ENCODE data around the gene TTC28. TPM values are rescaled to one million over a fixed set of nuclear protein-coding genes. Genes with fewer than 3 reads are reported as not detected.

TTC28 gene
- total RNA-seq, 3 donors from 2014 or later = 9.6 to 32.3 (median 13.2) TPM

DNA sequence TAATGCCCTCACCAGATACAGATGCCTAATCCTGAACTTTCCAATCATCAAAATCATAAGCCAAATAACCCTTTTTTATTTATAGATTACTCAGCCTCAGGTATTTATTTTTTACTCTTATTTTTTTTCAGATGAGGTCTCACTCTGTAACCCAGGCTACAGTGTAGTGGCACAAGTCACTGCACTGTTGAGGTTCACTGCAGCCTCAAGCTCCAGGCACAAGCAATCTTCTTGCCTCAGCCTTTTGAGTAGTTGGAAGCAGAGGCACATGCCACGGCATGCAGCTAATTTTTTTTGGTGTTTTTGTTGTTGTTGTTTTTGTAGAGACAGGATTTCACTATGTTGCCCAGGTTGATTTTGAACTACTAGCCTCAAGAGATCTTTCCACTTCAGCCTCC lies 49.5 kb downstream of the TTC28 start:
- DNase-seq (no peak), ATAC-seq (no peak)
- Histone ChIP-seq H3K9me3 (no peaks in the 10 kb centered on the region), H3K36me3 (ENCODE audit: low read depth) (no peaks in the 10 kb centered on the region), H3K4me3 (no peak overlapping the region), H3K4me1 (ENCODE audit: low read depth) (no peaks in the 10 kb centered on the region)
- intact Hi-C loops (cut with DNase I, micrococcal nuclease) = no loop called here
- TF ChIP-seq, protein P1, sequence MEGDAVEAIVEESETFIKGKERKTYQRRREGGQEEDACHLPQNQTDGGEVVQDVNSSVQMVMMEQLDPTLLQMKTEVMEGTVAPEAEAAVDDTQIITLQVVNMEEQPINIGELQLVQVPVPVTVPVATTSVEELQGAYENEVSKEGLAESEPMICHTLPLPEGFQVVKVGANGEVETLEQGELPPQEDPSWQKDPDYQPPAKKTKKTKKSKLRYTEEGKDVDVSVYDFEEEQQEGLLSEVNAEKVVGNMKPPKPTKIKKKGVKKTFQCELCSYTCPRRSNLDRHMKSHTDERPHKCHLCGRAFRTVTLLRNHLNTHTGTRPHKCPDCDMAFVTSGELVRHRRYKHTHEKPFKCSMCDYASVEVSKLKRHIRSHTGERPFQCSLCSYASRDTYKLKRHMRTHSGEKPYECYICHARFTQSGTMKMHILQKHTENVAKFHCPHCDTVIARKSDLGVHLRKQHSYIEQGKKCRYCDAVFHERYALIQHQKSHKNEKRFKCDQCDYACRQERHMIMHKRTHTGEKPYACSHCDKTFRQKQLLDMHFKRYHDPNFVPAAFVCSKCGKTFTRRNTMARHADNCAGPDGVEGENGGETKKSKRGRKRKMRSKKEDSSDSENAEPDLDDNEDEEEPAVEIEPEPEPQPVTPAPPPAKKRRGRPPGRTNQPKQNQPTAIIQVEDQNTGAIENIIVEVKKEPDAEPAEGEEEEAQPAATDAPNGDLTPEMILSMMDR (IDR thresholded peaks at IDR 0.05) = no peak

DNA sequence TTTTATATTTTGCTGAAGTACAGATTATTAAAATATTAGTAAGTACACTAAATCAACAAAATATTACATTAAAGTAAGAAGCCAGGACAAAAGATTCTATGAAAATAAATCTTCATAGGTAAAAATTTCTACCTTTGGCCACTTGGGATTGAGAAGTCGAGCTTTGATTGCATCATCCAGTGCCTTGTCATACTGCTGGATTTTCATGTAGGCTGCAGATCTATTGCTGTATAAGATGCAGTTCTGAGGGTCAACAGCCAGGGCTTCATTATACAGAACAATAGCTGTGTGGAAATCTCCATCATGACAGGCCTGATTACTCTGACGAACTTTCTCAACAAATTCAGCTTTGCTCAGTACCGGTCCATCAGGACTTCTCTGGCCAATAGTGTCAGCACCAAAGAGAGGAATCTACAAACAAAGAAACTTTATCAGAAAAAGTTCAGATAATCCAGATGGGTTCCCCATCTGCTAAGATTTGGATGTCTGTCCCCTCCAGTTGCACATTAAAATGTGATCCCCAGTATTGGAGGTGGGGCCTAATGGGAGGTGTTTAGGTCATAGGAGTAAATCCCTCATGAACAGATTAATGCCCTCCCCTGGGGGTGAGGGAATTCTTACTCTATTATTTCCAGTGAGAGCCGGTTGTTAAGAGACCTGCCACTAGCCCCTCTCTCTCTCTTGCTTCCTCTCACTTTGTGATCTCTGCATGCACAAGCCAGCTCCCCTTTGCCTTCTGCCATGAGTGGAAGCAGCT lies 50.0 kb downstream of the TTC28 start:
- Histone ChIP-seq H3K9me3 (no peaks in the 10 kb centered on the region), H3K4me3 (no peak overlapping the region), H3K4me1 (ENCODE audit: low read depth) (no peaks in the 10 kb centered on the region), H3K36me3 (ENCODE audit: low read depth) (no peaks in the 10 kb centered on the region)
- intact Hi-C loops (cut with DNase I, micrococcal nuclease) = no loop called here
- ATAC-seq (no peak), DNase-seq (no peak)
- TF ChIP-seq, protein P1 (IDR thresholded peaks at IDR 0.05) = no peak

DNA sequence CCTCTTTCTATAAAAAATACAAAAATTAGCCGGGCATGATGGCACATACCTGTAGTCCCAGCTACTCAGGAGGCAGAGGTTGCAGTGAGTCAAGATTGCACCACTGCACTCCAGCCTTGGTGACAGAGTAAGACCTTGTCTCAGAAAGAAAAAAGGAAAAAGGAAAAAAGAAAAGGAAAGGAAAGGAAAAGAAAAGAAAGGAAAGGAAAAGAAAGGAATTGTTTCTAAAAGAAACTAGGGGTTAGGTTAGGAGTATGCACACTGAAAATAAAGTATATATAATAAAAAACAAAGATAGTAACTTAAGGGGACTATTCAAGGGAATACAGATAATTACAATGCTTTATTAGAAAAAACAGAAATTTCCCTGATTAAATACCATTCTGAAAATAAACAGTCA lies 50.9 kb downstream of the TTC28 start:
- no peaks in the 10 kb centered on the region for H3K9me3 ChIP-seq
- ATAC-seq = no peak
- H3K4me3 ChIP-seq = no peak overlapping the region
- TF ChIP-seq, protein P1 (IDR thresholded peaks at IDR 0.05) = no peak
- no peaks in the 10 kb centered on the region for H3K36me3 ChIP-seq (ENCODE audit: low read depth)
- H3K4me1 ChIP-seq (ENCODE audit: low read depth) = no peaks in the 10 kb centered on the region
- intact Hi-C loops (cut with DNase I, micrococcal nuclease) = no loop called here
- DNase-seq = no peak

DNA sequence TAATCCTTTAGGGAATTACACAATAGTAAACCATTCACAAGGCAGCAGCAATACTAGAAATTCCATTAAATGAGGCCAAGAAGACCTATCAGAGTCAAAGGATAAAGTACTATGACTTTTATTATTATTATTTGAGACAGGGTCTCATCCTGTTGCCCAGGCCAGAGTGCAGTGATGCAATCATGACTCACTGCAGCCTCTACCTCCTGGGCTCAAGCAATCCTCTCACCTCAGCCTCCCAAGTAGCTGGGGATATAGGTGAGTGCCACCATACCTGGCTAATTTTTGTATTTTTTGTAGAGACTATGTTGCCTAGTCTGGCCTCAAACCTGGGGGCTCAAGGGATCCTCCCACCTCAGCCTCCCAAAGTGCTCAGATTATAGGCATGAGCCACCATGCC lies 51.8 kb downstream of the TTC28 start:
- Histone ChIP-seq H3K4me3 (no peak overlapping the region), H3K36me3 (ENCODE audit: low read depth) (no peaks in the 10 kb centered on the region), H3K4me1 (ENCODE audit: low read depth) (no peaks in the 10 kb centered on the region), H3K9me3 (no peaks in the 10 kb centered on the region)
- no peak for DNase-seq
- TF ChIP-seq, protein P1 (IDR thresholded peaks at IDR 0.05) = no peak
- intact Hi-C loops (cut with DNase I, micrococcal nuclease) = no loop called here
- ATAC-seq = no peak

DNA sequence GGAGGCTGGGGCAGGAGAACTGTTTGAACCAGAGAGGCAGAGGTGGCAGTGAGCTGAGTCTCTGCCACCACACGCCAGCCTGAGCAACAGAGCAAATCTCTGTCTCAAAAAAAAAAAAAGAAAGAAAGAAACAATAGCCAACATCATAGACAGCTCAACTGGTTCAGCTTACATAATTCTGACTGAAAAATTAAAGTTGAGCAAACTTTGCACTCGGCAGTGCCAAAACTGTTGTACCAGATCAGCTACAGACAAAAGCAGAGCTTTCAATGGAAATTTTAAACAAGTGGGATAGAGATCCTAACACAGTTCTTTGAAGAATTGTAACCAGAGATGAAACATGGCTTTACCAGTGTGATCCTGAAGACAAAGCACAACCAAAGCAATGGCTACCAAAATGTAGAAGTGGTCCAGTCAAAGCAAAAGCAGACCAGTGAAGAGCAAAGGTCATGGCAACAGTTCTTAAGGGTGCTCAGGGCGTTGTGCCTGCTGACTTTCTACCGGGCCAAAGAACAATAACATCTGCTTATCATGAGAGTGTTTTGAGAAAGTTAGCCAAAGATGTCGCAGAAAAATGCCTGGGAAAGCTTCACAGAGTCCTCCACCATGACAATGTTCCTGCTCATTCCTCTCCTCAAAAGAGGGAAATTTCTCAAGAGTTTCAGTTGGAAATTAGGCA lies 59.3 kb downstream of the TTC28 start:
- intact Hi-C loops (cut with DNase I, micrococcal nuclease) = no loop called here
- Histone ChIP-seq H3K4me1 (ENCODE audit: low read depth) (no peaks in the 10 kb centered on the region), H3K36me3 (ENCODE audit: low read depth) (no peaks in the 10 kb centered on the region), H3K9me3 (no peaks in the 10 kb centered on the region), H3K4me3 (no peak overlapping the region)
- TF ChIP-seq, protein P1 (IDR thresholded peaks at IDR 0.05) = no peak
- ATAC-seq = no peak
- DNase-seq = no peak

Data from mucosa of descending colon (tissue), 3 donors.